ENCODE results near the gene MSMP. TPM values are rescaled to one million over a fixed set of nuclear protein-coding genes. Genes with fewer than 3 reads are reported as not detected.

Gene MSMP
- total and polyA plus RNA-seq, 12 donors: 0.19 to 0.60 TPM; not detected in 10

- no peak for TF ChIP-seq CTCF (IDR thresholded peaks at IDR 0.05)
- no peak for DNase-seq
- Histone ChIP-seq H3K4me1 (peaks cover 0 to 47% (median 30%) of the 10 kb centered on the region in 9 donors), H3K9me3 (no peaks in the 10 kb centered on the region), H3K4me3 (no peak overlapping the region), H3K36me3 (peaks cover 0 to 95% (median 74%) of the 10 kb centered on the region in 9 donors), H3K27me3 (no peaks in the 10 kb centered on the region), H3K27ac (no peak overlapping the region)
- intact Hi-C loops (cut with DNase I): no loop called here
- 74 to 79% methylated on average over 7 of the region's 7 CpGs for WGBS, 2 donors
- ATAC-seq: peak in 1 of 8 donors; percentile 30
Measured at GRCh38 chr9:35741740-35742139, 12.3 kb downstream of the MSMP start.

GRCh38 chr9:35740243-35740642, 13.8 kb downstream of the MSMP start:
- Histone ChIP-seq H3K36me3 (peaks cover 0 to 100% (median 88%) of the 10 kb centered on the region in 9 donors), H3K27ac (no peak overlapping the region), H3K4me3 (no peak overlapping the region), H3K27me3 (no peaks in the 10 kb centered on the region), H3K9me3 (no peaks in the 10 kb centered on the region), H3K4me1 (peaks cover 0 to 37% (median 15%) of the 10 kb centered on the region in 9 donors)
- intact Hi-C loops (cut with DNase I): no loop called here
- TF ChIP-seq CTCF (IDR thresholded peaks at IDR 0.05): no peak
- no peak for ATAC-seq
- 86 to 88% methylated on average over 6 of the region's 6 CpGs for WGBS, 2 donors
- DNase-seq: no peak

GRCh38 chr9:35738924-35739323, 15.2 kb downstream of the MSMP start:
- Histone ChIP-seq H3K27me3 (no peaks in the 10 kb centered on the region), H3K36me3 (peaks cover 0 to 100% (median 78%) of the 10 kb centered on the region in 9 donors), H3K27ac (no peak overlapping the region), H3K9me3 (no peaks in the 10 kb centered on the region), H3K4me1 (peaks cover 0 to 28% (median 6%) of the 10 kb centered on the region in 9 donors), H3K4me3 (no peak overlapping the region)
- no peak for TF ChIP-seq CTCF (IDR thresholded peaks at IDR 0.05)
- DNase-seq: no peak
- no peak for ATAC-seq
- 84% methylated on average over 7 of the region's 7 CpGs for WGBS, 2 donors
- intact Hi-C loops (cut with DNase I): loop anchor here in 2 of 10 donors (10.0 kb wide), 2 partner anchors 76 to 84 kb away; partner anchors contain the start of genes CCDC107 (in 1 of the 2), HINT2 (in 1 of the 2), RMRP (in 1 of the 2) and SIT1 (in 1 of the 2)

- Histone ChIP-seq H3K4me3 (no peak overlapping the region), H3K27ac (no peak overlapping the region), H3K27me3 (no peaks in the 10 kb centered on the region), H3K4me1 (peaks cover 5 to 29% (median 14%) of the 10 kb centered on the region in 9 donors), H3K9me3 (no peaks in the 10 kb centered on the region), H3K36me3 (peaks cover 0 to 97% (median 71%) of the 10 kb centered on the region in 9 donors)
- DNase-seq (no peak), ATAC-seq (no peak)
- no peak for TF ChIP-seq CTCF (IDR thresholded peaks at IDR 0.05)
- 85 to 88% methylated on average over 4 of the region's 4 CpGs for WGBS, 2 donors
- intact Hi-C loops (cut with DNase I): loop anchor here in 2 of 10 donors (10.0 kb wide), 2 partner anchors 77 to 83 kb away; partner anchors contain the start of genes CCDC107 (in 1 of the 2), HINT2 (in 1 of the 2), RMRP (in 1 of the 2) and SIT1 (in 1 of the 2)
Measured at GRCh38 chr9:35738186-35738585, 15.9 kb downstream of the MSMP start.
